A549 (cell line): ENCODE results near the gene MMP15.

Experiments
- CHD2 ChIP-seq: fragments of 150-350 bp; IDR thresholded peaks from 2 replicates; pipeline ENCODE4 v1.6.1; 2014; ENCODE audit warnings: low read length; ENCODE audit not compliant: partially characterized antibody
- CTCF ChIP-seq: fragments of >200 bp; sonication (Bioruptor Twin); formaldehyde crosslinking; IDR thresholded peaks from 3 replicates; pipeline ENCODE4 v1.5.1; 2016
- ELK1 ChIP-seq: fragments of 150-350 bp; IDR thresholded peaks from 2 replicates; pipeline ENCODE4 v1.6.1; 2014; ENCODE audit warnings: low read depth, mild to moderate bottlenecking, low read length
- EP300 ChIP-seq, 2 experiments: fragments of >200 bp; sonication (Bioruptor Twin); formaldehyde crosslinking; IDR thresholded peaks; 2 replicates in 1 of 2; 3 replicates in 1 of 2; pipeline ENCODE4 v1.6.1; 2016 to 2017
- HOXB13 ChIP-seq: fragments of 250-450 bp; sonication (Bioruptor Pico); IDR thresholded peaks from 2 replicates; pipeline ENCODE4 v1.5.0; 2020; ENCODE audit warnings: low read depth, mild to moderate bottlenecking, moderate library complexity
- MYC ChIP-seq: IDR thresholded peaks from 2 replicates; pipeline ENCODE4 v1.6.1; 2012; ENCODE audit warnings: mild to moderate bottlenecking, inconsistent platforms, low read length, improper control_type of control experiment, borderline replicate concordance
- RAD21 ChIP-seq, 2 experiments: fragments of >200 bp in 1 of 2; sonication (Bioruptor Twin) in 1 of 2; formaldehyde crosslinking in 1 of 2; IDR thresholded peaks in 1 of 2; conservative IDR thresholded peaks in 1 of 2; 2 replicates in 1 of 2; 3 replicates in 1 of 2; pipeline ENCODE4 v1.6.1; 2012 to 2018; ENCODE audit warnings: inconsistent platforms in 1 of 2
- SREBF2 ChIP-seq: fragments of 450-650 bp; IDR thresholded peaks from 2 replicates; pipeline ENCODE4 v1.6.1; 2014; ENCODE audit warnings: mild to moderate bottlenecking, moderate library complexity
- ZFP36 ChIP-seq: fragments of 450-650 bp; IDR thresholded peaks from 2 replicates; pipeline ENCODE4 v1.6.1; 2014; ENCODE audit warnings: borderline replicate concordance; ENCODE audit not compliant: partially characterized antibody

- no peak for TF ChIP-seq RAD21 (conservative IDR thresholded peaks at IDR 0.05 in 1 of 2, IDR thresholded peaks at IDR 0.05 in 1 of 2)
- no peak for TF ChIP-seq SREBF2
- no peak for TF ChIP-seq CTCF
- TF ChIP-seq CHD2 = no peak
- TF ChIP-seq ZFP36 = no peak
- no peak for TF ChIP-seq HOXB13
- no peak for TF ChIP-seq ELK1
- no peak for TF ChIP-seq EP300 (IDR thresholded peaks at IDR 0.05)
- TF ChIP-seq MYC = no peak
Observed at GRCh38 chr16:58051821-58052603, 26.5 kb downstream of the MMP15 start.
